Right renal cortex interstitium (tissue), 3 donors: ENCODE measurements around the gene DALRD3. TPM values are rescaled to one million over a fixed set of nuclear protein-coding genes. Genes with fewer than 3 reads are reported as not detected.

Experiments used
- DNase-seq, 3 donors: peaks; one replicate each; pipeline ENCODE4 v3.0.0-alpha.2; 2013; ENCODE audit warnings: low read depth in 3 of 3, low spot score in 2 of 3
- polyA plus RNA-seq, 3 donors: library from polyadenylated mRNA; unstranded; fragments of 120-200 nt; gene quantifications; one replicate each; pipeline ENCODE4 v1.2.1, GENCODE V29; 2013; ENCODE audit not compliant: insufficient read length in 3 of 3

Gene DALRD3
- polyA plus RNA-seq, 3 donors: 76.4 to 85.5 (median 80.5) TPM

DNA sequence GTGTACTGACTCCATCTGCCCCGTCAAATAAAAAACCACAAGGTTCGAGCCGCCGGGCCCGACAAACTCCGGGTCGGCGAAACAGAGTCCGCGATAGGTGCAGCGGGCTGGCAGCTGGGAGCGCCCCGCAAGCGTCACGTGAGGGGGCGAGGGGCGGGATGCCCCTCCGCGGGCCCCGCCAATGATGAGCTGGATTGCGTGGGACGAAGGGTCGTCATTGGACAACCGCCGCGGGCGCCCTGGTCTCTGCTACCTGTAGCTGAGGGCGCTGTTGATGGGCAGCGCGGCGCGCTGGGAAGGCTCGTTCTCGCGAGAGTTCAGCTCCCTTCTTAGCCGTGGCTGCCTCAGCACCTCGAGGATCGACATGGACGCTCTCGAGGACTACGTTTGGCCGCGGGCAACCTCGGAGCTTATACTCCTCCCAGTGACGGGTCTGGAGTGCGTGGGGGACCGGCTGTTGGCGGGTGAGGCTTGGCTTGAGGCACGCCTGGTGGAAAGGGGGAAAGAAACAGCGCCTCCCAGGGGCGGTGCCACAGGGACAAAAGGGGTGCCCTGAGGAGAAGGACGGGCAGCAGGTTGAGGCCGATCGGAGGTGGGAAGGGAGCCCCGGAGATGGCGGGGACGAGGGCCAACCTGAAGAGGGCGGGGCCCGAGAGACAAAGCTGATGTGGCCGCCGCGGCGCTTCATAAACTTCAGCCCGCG is 11.2 kb downstream of the DALRD3 start, which contains the start of gene WDR6:
Gene WDR6, plus strand, starts transcription at position 324 of the 703 bp plus-strand sequence. Its CDS starts 41 bp downstream, at position 365.
- peak; percentile 87 to 93 (median 91) for DNase-seq

DNA sequence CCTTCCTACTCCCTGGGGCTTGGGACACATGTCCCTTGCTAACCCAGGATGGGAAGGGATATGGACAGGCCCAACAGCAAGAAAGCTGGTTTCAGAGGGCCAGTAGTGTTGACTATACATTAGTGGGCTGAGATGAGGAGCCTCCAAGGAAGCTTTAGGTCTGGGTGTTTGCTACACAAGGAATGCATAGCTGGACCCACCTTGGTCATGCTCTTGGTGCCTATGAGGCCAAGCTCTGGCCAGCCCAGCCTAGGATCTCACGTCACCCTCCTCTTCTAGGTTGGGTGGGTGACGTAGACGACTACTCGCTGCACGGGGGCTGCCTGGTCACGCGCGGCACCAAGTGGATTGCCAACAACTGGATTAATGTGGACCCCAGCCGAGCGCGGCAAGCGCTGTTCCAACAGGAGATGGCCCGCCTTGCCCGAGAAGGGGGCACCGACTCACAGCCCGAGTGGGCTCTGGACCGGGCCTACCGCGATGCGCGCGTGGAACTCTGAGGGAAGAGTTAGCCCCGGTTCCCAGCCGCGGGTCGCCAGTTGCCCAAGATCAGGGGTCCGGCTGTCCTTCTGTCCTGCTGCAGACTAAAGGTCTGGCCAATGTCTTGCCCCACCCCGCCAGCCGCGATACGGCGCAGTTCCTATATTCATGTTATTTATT is 11.8 kb downstream of the DALRD3 start:
- no peak for DNase-seq

DNA sequence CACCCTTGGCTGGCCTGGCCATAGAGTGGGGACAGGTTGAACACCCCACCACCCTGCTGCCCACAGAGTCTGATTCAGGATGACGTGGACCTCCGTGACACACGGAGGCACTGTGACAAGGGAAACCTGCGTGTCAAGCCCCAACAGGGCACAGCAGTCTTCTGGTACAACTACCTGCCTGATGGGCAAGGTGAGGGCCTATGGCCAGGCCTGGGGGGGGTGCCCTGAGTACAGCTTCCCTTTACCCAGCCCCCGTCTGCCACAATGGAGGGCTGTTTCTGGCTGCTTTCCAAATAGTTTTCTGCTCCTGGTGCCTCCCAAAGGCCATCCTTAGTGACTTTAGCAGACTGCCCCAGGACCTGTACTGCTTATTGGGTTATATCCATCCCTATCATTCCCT is 12.4 kb downstream of the DALRD3 start:
- no peak for DNase-seq

DNA sequence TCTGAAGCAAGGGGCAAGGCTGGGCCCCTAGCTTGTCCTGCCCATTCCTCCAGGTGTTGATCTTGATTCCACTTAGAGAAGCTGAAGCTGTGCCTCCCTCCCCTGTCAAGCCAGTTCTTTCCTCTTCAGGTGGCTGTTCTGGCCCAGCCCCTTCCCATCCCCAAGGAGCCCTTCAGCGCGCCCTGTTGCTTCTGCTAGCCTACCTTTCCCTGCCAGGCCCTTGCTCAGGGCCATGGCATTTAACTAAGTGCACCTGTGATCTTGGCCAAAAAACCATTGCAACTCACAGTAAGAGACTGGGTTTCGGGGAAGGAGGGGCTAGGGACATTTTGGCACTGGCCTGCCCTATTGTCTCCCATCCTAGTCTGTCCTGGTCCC is 13.1 kb downstream of the DALRD3 start:
- DNase-seq: no peak

DNA sequence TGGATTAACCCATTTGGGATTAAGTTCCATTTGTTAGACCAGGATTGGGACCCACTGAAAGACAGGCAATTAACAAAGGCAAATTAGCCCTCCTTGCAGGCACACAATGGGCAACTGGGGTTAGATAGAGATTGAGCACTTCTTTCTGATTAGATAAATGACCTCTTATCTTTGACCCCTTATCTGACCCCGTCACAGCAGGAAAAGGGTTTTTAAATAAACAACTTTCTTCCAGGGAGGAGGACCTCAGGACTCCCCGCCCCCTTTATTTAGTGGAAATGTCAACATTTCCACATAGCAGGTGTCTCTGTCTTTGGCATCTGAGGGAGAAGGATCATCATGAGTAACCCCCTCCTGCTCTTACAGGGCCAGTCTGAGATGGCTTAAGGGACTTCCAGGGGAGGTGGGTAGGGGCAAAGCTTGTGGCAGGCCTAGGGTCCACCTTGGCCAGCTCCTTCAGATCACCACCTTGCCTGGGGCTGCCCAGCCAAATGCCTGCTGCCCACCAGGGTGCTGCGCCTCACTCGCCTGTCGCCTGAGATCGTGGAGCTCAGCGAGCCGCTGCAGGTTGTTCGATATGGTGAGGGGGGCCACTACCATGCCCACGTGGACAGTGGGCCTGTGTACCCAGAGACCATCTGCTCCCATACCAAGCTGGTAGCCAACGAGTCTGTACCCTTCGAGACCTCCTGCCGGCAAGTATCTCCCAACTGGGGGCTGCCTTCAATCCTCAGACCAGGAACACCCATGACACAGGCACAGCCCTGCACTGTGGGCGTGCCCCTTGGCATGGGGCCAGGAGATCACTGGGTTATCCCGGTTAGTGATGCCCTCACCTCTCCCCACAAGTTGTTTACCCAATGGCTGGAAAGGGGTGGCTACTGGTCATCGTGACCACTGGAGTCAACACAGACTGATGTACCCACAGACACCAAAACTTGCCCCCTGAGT is 13.8 kb downstream of the DALRD3 start:
- DNase-seq: no peak

DNA sequence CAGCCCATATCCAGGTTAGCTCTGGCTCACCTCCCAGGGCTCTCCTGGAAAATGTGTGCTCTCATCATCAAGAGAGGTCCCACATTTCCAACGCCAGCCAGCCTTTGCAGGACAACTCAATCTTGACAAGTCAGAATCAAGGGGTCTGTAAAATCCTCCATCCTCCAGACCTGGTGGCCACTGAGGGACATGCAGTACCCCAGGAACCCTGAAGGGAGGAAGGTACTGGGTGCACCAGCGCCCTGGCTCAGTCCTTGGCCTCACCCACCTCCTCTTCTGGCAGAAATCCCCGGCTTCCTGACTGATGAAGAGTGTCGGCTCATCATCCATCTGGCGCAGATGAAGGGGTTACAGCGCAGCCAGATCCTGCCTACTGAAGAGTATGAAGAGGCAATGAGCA is 17.2 kb downstream of the DALRD3 start:
- DNase-seq: no peak

DNA sequence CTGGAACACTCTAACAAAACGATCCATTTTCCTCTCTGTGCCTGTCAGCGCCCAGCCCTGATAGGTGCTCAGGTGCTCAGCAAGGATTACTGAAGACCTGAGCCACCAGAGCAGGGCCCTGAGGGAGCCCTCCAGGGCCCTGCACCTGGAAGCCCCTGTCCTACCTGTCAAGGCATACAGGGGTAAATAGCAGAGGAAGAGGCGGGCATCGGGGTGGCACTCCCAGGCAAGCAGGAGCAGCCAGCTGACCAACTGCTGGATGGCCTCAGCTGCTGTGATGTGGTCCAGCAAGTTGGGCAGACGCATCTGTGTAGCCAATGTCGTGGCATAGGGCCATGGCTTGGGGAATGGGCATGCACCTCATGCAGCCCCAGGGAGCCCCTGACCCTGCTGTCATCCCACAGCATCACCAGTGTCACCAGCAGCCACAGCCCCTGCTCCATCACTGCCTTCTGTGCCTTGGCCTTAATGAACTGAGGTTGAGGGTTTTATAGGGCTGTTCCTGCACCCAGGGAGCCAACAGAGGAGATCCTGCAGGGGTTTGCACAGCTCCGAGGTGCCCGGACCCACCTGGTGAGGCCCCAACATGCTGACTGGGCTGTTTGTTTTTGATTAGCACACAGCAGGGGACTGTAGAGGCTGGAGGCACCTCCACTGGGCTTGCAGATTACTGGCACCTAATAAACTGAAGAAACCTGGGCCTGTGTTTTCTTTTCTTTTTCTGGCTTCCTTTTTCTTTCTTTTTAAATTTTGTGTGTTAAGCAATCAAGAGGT is 19.1 kb downstream of the DALRD3 start:
- no peak for DNase-seq

DNA sequence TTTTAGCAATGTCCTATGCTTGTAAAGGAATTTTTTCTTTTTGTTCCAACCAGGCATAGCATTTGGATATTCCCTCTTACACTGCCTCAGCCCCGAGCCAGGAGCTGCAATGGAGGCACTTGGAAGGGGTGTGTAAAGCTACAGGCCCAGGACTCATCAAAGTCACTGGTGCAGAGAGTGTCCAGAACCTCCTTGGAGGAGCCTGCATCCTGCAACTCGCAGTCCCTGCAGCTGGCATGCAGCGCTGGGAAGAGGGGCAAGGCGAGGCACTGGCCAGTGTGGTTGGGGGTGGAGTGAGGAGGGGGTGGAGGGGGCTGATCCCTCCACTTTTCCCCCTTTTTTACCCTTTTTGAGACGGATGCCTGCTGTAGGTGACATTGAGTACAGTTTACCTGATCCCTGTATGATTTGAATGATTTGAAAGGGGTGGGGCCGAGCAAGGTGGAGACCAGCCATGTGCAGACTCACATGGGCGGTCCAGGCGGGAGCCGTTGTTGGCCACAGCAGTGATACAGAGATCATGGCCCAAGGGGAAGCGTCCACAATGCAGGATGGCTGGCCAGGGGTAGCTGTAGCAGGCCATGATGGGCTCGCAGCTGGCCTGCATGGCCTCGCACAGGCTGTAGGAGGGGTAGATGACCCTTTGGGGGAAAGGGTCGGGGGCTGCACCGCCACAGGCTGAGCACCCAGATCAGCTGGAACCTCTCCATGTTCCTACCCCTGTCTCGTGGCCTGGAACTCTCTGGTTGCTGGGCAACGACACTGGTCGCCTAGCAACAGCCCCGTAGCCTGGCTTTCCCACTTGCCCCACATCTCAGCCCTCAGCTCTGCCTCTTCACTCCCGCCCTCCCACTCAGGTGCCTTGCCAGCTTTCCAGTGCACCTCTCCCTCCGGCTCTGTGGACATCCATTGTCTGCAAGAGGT is 20.4 kb downstream of the DALRD3 start:
- no peak for DNase-seq

DNA sequence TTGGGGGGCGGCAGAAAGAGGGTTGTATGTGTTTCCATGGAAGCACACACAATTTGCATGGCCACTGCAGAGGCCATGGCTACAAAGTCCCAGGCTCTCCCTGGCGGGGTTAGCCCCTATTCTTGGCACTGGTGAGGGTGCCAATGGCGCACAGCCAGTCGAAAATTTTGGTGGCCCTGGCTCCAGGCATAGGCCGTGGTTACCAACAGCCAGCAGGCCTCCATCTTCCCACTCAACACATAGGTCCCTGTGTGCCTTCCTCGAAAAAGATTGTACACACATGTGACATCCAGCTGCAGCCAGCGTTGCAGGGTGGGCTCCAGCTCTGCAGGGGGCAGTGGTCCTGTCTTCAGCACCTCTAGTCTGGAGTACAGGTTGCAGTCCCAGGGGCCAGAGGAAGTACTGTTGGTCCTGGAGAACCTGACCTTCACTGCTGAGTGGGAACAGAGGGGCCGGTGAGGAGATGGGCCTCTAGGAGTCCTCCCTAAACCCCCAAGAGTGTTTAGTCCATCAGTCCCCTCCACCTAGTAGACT is 21.2 kb downstream of the DALRD3 start:
- no peak for DNase-seq

DNA sequence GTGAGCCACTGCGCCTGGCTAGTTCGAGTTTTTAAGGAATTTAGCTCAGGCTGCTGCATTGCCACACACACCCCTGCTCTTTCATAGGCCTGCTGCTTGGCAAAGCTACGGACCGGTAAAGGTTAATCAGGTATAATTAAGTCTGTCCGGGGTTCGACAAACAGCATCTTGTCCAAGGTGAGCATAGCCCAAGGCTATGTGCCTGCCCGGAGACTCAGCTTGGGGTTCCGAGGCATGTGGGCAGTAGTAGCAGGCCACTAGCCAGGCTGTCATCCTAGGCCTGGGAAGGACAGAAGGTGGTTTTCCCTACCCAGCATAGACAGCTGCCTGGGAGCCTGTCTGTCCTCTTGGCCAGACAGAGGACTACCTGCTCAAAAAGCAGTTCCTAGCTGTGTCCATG is 21.7 kb downstream of the DALRD3 start:
- no peak for DNase-seq

DNA sequence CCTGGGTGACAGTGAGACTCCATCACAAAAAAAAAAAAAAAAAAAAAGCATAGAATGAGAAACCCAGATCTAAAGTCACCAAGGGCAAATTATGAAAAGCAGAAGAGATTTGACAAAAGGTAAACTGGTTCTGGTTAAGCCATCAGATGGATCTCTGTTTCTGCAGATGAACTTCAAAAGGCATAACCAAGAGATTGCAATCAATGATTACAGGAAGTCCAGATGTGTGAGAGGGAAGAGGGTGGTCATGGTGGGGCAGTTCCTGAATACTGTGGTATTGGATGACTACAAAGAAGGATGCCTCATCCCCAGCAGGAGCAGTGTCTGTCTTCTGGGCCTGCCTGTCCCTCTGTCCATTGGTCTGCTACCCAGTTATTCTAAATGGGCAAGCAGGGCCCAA is 24.5 kb downstream of the DALRD3 start:
- DNase-seq: no peak

DNA sequence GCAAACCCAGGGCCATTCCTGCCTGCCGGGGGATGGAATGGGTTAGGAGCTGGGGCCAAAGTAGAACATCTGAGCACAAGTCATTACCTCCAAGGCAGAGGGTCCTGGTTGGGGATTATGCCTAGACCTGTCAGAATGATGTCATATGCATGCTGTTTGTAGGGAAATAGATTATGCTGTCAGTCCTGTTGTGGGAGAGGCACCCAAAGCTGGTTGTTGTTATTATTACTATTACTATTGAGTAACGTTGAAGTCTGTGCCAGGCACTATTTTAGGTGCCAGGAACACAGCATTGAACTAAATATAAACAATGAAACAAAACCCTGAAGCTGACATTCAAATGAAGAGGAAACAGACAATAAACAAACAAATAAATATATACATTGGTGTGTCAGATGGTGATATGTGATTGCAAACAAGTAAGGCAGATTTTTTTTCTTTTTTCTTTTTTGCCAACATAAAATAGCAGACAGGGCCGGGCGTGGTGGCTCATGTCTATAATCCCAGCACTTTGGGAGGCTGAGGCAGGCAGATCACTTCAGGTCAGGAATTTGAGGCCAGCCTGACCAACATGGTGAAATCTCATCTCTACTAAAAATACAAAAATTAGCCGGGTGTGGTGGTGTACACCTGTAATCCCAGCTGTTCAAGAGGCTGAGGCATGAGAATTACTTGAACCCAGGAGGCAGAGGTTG is 26.4 kb downstream of the DALRD3 start:
- no peak for DNase-seq

DNA sequence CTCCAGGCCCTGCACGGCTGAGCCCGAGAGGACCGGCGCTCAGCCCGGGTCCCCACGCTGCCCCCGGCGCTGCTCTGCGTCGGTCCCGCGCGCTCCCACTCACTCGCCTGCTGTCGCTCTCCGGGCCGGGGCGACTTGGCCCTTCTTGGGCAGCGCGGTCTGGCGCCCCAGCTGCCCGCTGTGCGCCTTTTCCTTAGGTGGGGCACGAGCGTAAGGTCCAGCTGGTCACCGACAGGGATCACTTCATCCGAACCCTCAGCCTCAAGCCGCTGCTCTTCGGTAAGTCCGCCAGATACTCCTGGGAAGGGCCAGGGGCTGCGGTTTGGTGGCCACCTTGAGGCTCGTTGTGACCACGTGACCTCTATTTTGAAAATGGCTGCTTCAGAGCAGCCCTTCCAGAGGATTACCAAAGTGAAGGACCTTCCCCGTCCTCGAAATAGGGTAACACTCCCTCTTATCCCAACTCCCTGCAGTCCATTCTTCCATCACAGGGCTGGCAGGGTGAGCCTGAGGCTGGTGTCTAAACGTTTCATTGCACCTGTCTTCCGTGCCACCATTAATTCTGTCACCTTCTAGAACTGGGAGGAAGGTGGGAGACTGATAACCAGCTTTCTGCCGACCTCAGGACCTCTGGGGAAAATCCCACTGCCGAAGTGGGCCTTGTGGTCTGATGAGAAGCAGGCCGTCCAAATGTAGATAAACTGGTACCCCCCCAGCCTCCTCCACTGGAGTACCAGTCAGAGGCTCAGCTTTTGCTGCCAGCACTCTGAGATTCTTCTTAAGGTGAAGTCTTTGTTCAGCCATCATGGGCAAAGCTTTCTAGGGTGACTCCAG is 27.5 kb downstream of the DALRD3 start:
- no peak for DNase-seq

DNA sequence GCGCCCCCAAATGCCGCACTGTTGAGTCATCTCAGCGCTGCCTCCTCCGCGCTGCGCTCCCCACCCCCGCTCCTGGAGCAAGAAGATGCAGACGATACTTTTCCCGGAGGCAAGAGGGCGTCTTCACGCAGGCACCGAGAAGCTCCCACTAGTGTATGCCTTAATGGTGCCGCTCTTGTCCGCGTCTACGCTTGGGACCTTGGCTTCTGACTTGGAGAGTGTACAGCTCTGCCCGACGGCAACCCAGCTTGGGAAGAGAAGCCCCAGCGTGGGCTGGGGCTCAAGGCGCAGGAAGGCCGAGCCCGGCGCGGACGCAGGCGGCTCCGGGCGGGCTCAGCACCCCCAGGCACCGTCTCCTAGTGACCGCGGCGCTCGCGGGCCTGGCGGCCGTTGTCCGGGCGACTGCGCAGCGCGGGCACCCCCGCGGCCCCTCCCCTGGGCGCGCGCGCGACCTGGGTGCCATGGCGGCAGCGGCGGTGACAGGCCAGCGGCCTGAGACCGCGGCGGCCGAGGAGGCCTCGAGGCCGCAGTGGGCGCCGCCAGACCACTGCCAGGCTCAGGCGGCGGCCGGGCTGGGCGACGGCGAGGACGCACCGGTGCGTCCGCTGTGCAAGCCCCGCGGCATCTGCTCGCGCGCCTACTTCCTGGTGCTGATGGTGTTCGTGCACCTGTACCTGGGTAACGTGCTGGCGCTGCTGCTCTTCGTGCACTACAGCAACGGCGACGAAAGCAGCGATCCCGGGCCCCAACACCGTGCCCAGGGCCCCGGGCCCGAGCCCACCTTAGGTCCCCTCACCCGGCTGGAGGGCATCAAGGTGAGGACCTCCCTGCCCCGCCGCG is 28.4 kb downstream of the DALRD3 start, which contains the start of gene P4HTM:
Gene P4HTM, plus strand, starts transcription at position 446 of the 840 bp plus-strand sequence. Its CDS starts 16 bp downstream, at position 462.
- DNase-seq: peak; percentile 80

DNA sequence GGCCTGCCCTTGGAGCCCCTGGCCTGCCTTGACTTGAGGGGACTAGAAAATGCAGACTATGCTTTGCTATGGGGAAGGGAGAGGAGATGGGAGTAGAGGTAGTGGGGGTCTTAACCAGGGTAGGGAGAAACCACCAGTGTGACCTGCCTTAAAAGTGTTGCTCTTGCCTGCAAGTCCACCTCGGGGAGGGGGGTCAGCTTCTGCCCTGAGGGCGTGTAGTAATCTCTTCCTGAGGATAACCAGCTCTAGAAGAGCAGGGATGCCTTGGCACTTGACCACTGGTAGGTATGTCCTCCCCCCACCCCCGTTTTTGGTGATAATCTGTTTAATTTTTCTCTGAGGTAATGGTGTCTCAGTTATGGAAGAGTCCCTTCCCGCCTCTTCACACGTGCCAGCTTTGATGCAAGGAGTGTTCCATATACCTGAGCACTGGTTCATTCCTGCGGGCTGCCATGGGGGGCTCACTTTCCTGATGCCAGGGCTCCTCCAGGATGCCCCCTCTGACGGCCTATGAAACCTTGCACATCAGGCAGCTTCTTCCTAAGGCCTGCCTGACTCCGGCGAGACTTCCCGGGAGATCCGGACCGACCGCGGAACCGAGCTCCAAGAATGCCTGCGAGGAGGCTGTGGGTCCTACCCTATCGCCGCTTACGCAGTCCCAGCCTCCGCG is 29.1 kb downstream of the DALRD3 start:
- DNase-seq: no peak

DNA sequence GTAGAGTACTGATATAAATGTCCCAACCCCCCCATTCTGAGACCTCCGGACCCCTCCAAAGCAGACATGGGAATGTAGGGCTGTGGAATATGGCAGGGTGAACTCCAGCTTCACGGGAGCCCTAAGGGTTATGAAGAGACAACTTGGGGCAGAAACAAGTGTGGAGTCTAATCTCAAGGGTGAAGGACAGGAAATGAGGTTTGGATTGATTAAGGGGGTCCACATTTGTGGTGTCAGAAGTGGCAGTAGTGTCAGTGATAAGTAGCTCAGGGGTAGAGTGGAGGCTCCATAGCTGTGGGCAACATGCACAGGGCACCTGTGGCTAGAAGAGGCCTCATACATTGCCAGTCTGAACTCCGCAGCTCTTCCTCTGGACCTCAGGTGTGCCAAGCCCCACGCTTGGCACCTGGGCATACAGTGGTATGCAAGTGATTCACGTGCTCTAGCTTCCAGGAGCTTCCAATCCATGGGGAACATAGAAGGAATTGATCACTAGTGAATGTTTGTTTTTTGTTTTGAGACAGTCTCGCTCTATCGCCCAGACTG is 32.5 kb downstream of the DALRD3 start:
- DNase-seq: no peak
